GM12874 (cell line): Measurements from ENCODE around the gene SIK3.

Experiments
- CTCF ChIP-seq: IDR thresholded peaks from 2 replicates; pipeline ENCODE4 v1.5.1; 2011; ENCODE audit warnings: low read depth, mild to moderate bottlenecking, control low read depth, low read length, moderate library complexity; ENCODE audit not compliant: insufficient read depth

Gene SIK3

DNA sequence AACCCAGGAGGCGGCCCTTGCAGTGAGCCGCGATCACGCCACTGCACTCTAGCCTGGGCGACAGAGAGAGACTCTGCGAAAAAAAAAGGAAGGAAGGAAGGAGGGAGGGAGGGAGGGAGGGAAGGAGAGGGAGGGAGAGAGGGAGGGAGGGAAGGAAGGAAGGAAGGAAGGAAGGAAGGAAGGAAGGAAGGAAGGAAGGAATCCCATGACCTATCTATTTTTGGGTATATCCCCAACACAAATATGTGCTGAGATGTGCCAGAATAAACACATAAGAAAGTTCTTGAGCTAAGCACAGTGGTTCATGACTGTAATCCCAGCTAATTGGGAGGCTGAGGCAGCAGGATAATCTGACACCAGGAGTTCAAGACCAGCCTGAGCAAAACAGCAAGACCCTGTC, 82.0 kb downstream of the SIK3 start:
- no peak for TF ChIP-seq CTCF

- TF ChIP-seq CTCF: no peak
These were observed 86.7 kb downstream of the SIK3 start for GRCh38 chr11:117011541-117011898.

DNA sequence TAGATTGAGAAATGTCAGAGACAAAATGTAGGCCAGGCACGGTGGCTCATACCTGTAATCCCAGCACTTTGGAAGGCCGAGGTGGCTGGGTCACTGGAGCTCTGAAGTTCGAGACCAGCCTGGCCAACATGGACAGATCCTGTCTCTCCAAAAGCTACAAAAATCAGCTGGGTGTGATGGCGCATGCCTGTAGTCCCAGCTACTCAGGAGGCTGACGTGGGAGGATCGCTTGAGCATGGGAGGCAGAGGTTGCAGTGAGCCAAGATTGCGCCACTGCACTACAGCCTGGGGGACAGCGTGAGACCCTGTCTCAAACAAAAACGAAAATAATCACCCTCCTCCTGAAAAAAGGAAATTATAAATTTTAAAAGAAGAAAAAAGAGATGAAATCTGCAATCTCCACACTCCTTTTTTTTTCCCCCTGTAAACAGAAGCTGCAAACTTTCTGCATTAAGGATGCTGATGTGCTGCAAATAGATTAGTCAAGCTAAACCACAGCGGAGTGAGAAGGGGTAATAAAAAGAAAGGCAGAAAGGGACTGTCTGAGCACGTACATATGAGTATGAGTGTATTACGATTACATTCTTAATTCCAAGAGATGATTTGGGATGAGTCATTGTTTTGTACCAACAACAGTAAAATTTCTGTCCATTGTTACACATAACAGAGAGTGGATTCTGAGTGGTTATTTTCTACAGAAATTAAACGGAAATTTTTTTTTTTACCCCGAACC, 87.3 kb downstream of the SIK3 start:
- TF ChIP-seq CTCF: no peak

- no peak for TF ChIP-seq CTCF
These were observed 88.2 kb downstream of the SIK3 start for GRCh38 chr11:117009905-117010605.

GRCh38 chr11:117005758-117006157, 92.5 kb downstream of the SIK3 start:
- no peak for TF ChIP-seq CTCF

DNA sequence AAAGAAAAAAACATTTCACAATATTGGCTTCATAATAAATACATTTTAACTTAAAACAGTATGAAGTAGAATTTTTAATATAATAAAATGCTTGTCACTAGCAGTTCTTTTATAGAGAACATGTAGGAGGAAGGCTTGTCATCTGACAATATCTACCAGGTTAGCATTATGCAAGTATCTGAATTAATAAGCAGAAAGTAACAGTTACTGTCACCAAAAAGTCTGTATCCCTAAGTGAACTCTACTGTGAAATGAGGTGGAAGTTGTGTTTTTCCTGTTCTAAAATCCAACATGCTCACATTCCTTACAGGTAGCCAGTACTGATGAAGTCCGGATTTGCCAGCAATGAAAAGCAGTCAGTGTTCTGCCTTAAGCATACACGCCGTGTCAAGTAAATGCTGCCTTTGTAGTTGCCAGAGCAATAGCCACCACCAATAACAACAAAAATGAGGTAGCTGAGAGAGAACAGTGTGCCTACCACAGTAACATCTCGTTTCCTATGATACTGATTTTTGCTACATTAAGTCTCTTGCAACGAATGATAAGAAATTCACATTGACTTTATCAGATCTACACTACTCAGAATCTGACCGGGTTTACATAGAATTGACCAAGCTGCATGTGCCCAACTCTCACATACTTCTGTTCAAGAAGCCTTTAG, 95.5 kb downstream of the SIK3 start:
- TF ChIP-seq CTCF: no peak

- TF ChIP-seq CTCF: no peak
These were observed 98.1 kb downstream of the SIK3 start for GRCh38 chr11:117000014-117000737.
